GM19324 (cell line): Measurements from ENCODE around the gene TBRG4.
"Not testable (repeated sequence)": the region's sequence is repeated elsewhere in the genome, so short reads cannot be mapped to it uniquely, and the experiment has no call there.

Source experiments
- ATAC-seq: cut with Tn5 transposase; IDR thresholded peaks from one replicate; pipeline ENCODE4 v1.9.1; 2021; ENCODE audit warnings: mild to moderate bottlenecking, moderate library complexity; ENCODE audit not compliant: unreplicated experiment, low FRiP score

The TBRG4 gene

DNA sequence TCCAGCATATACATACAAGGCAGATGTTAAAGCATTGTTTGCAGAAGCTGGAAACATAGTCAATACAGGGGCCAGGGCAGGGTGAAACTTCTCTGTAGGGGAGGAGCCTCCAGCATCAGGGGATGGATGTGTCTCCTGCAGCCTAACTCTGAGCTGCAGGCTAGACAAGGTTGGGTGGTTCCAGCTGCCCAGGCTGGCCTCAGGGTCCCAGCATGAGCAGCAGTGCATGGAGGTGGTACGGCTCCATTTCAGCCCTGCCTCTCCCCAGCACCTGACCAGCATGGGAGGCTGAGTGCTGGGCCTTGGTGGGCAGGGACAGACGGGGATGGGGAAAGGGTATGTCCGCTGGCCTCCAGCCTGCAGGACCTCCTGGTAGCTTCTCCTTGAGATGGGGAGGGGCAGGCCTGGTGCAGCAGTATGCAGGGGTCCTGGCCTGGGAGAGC, 7.4 kb upstream of the TBRG4 start:
- no peak for ATAC-seq

DNA sequence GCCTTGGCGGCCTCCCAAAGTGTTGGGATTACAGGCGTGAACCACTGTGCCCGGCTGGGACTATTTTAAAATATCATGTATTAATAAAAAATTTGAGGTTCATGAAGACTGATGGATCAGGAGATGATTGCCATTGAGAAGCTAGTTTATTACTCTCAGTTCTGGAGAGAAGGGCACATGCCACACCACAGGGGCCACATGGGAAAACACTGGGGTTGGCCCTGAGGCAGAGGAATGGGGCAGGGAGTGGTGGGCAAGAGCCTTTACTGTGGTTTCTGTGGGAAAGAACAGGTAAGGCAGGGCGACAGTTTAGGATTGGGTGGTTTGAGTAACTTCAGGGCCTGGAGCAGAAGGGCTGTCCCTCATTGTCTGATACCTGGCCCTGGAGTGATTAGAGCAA, 6.8 kb upstream of the TBRG4 start:
- ATAC-seq: no peak

DNA sequence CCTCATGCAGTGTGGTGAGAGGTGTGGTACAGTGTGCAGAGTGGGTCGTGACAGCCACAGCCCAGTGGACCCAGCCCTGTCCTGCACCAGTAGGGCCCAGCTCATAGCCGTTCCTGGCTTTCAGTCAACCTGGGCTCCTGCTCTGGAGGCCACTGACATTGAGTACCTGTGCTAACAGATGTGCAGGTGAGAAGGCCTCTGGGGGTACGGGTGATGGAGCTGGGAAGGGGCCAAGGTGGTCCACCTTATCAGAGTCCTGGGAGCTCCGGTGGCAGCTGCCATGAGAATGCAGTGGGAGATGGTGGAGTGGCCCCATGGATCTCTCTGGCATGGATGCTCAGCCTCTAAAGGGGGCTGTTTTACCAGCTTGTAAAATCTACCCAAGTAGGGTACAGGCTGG, 6.1 kb upstream of the TBRG4 start:
- ATAC-seq: no peak

DNA sequence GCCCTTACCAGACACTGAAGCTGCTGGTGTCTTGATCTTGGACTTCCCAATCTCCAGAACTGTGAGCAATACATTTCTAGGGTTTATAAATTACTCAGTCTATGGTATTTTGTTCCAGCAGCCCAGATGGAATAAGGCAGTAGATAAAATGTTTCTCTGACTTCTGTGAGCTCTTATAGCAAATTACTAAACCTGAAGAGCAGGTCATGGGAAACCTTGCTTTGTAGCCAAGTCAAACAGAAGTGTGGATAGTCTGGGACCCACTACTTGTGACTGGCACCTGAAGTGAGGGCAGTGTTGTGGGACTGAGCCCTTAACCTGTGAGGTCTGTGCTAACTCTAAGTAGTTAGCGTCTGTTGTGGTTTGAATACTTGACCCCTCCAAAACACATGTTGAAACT, 4.6 kb upstream of the TBRG4 start:
- ATAC-seq: no peak

GRCh38 chr7:45114926-45115325, 3.4 kb upstream of the TBRG4 start:
- no peak for ATAC-seq

DNA sequence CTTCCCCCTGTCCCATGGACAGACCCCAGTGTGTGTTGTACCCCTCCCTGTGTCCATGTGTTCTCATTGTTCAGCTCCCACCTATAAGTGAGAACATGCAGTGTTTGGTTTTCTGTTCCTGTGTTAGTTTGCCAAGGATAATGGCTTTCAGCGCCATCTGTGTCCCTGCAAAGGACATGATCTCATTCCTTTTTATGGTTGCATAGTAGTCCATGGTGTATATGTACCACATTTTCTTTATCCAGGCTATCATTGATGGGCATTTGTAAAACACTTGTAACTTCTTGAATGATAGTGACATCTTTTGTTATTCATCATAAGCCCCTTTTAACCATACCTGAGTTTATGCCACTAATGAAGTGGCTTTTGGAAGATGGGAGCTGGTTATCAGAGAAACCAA, 2.8 kb upstream of the TBRG4 start:
- not testable (repeated sequence) for ATAC-seq

DNA sequence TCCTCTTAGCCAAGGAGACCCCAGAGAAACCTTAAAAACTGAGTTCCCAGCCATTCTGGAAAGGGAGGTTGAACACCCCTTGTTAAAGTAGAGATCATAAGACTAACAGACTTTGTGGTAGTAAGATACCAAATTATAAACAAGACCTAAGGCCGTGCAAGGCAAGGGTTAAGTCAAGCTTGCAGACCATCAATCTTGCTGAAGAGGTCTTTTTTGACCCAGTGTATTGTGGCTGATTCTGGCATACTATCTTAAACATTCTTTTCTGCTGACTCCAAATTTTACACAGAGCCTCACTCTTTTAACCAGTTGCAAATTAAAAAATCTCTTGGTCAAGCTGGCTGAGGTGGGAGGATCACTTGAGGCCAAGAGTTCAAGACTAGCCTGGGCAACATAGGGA, 1.2 kb upstream of the TBRG4 start:
- no peak for ATAC-seq

- ATAC-seq: no peak
These were observed 2.6 kb downstream of the TBRG4 start for GRCh38 chr7:45108863-45109262.

GRCh38 chr7:45107356-45107755, 4.1 kb downstream of the TBRG4 start:
- no peak for ATAC-seq

DNA sequence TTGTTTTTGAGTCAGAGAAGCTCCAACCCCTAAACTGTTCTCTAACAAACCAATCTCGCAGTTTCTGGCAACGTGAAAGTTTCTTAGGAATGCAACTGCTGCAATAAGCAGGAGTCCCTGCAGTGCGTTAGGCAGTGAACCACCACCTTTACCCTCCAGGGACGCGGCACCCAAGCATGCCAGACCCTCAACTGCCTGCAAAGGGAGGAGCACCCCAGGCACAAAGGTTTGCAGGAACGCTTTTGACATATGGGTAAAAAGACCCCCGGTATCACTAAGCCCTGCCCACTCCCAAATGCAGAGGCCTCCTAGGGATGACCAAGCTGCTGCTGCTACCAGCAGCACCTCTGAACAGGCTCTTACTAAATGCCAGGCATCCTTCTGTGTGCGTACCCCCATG, 4.7 kb downstream of the TBRG4 start:
- no peak for ATAC-seq

DNA sequence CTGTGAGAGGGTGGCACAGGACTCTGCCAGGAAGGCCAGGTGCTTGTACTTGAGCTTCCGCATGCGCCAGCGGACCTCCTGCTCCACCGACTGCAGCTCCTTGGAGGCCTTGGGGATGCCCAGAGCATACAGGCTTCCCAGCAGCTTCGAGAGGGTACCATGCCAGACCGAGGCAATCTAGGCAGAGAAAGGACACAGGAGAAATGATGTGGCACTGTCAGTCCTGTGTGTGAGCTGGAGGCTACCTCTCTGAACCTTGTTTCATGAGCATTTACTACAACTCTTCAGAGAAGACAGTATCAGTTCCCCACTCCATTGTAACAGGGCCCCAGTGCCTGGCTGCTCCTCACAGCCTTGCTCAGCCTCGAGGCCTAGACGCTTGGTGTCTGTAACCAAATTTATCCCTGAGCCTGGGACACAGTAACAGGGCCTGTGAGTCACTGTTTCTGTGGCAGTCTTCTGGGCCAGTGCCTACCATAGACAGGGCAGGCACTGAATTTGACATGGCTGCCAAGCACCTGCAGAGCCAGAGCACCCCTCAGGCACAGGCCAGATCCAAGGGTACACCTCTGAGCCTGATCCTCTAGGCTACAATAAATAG, 5.8 kb downstream of the TBRG4 start:
- ATAC-seq: no peak

DNA sequence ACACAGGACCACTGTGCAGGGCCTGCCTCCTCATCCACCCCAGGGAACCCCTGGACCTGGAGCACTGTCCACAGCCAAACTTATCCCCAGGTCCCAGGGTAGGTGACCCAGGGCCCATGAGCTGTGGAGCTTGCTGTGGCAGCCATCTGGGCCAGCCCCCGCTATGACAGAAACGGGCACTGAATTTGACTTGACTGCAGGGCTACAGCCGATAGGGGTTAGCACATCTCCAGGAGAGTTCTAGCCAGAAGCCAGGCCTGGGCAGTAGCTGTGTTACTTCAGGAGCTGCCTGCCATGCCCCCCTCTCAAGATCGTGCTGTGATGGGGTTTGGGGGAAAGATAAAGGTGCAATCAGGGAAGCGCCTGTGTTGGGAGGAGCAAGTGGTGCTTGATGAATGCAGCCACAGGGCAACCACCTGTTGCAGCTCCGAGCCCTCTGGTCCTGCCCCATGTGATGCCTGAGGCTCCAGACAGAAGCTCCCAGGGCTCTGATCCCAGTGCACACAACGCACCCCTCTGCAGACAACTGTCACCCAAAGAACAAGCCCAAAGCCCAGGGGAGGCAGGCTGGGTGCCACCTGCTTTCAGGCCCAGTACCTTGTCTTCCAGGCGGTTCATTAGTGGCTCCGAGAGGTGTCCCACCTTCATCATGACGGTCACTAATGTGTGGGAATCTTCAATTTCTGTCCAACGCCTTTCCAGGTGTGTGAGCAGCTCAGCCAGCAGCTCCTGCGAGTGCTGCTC, 6.5 kb downstream of the TBRG4 start:
- no peak for ATAC-seq

DNA sequence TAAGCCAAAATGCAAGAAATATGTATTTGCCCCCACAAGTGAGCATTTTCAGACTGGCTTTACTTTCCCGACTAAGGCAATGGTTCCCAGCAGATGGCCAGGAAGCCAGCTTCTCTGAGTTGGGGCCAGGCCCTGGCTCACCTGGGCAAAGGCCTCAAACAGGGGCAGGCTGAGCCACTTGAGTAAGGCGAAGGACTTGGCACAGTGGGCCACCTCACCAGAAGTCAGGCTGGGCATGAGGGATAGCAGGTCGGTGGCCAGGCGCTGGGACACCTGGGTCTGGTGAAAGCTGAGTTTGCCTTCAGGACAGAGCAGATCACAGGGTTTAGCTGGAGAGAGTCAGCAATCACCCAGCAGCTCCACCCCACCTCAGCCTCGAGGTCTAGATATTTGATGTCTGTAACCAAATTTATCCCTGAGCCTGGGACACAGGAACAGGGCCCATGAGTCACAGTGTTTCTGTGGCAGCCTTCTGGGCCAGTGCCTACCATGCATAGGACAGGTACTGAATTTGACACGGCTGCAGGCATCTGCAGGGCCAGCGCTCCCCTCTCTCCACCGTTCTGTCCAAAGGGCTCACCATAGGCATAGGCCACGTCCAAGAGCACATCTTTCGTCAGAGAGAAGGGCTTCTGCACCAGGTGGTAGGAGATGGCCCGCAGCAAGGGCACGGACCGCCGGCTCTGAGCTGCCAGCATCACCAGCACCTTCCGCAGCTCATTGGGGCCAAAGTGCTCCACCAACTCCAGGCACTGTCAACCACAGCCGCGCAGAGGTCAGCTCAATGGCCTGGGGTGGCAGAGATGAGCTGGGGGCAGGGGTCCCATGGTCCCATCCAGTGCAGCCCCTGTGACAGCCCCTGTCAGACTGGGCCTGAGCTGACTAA, 7.3 kb downstream of the TBRG4 start:
- no peak for ATAC-seq

DNA sequence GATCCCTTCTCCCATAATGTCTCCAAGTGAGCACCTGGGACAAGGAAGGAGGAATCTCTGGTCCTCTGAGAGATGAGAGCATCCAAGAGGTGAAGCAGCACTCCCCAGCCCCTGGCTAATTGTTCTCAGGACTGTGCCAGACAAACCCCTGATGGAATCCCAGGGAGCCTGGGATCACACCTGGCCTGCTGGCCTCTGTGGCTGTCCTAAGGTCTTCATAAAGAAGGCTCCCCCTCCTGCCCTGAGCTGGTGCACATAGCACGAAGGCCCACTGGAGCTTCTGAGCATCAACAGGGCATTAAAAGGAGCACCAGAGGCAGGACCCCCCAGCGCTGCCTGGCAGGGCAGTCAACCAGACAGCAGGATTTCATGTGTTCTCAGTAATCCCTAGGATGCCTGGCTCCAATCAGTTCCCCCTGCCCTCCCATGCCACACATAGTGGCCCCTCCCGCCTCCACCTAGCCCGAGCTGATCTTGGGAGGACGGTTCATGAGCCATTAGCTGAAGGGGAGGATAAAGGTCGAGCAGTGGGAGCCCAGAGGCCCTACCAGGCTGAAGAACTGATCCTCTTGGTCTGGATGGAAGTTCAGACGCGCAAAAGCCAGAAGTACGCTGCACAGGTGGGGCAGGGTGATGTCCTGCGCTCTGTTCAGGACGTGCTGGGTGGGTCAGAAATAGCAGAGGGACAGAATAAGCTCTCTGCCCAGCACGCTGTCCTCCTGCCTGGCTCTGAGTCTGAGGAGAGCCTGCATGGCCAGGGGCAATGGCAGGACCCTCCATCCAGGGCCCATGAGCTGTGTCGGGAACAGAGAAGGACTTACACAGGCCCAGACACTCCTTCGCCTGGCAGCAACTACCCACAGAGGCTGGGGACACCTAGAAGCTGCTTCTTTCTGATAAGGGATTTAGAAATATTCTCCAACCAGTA, 8.4 kb downstream of the TBRG4 start:
- no peak for ATAC-seq

DNA sequence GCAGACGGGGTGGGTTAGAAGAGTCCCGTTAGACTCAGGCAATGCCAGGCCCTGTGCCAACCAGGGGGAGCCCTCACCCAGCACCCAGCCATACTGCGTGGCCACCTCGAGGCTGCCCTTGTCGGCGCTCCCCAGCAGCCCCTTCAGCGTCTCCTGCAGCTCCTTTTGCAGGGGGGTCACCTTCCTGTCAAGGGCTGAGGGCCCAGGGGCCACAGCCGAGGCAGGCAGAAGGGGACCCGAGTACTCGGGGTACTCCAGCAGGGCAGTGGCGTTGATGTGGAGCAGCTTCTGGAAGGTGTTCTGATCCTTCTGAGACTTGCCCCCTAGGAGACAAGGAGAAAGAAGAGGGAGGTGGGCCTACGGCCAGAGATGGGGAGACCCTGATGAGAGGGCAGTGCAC, 9.7 kb downstream of the TBRG4 start:
- no peak for ATAC-seq

DNA sequence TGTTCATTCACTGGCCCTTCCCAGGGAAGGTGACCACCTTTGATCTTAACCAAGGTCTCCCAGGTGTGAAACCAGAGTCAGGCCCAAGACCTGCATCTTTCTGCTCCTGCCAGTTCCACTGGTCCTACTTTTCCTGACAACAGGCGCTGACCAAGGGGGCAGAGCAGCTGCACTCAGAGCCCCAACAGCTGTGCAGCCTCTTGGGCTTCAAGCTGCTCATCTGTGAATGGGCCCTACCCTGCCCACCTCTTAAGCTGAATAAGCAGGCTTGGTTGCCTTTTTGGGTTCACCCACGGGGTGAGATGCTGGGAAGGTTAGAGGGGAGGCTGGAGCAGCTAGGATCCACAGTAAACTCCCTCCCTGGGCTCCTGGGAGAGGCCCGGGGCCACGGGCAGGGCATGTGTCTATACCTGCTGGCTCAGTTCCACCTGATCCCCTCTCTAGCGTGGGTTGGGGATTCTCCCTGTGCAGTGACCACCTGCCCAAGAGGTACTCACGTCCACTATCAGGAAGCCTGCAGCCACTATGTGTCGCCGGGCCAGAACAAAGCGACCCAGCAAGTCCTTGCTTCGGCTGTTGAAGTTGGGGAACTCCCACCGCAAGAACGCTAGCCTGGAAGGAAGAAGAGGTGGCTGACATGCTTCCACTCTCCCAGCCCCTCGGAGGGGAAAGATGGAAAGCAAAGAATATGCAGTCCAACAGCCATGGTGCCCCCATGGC, 10.6 kb downstream of the TBRG4 start:
- ATAC-seq: no peak

DNA sequence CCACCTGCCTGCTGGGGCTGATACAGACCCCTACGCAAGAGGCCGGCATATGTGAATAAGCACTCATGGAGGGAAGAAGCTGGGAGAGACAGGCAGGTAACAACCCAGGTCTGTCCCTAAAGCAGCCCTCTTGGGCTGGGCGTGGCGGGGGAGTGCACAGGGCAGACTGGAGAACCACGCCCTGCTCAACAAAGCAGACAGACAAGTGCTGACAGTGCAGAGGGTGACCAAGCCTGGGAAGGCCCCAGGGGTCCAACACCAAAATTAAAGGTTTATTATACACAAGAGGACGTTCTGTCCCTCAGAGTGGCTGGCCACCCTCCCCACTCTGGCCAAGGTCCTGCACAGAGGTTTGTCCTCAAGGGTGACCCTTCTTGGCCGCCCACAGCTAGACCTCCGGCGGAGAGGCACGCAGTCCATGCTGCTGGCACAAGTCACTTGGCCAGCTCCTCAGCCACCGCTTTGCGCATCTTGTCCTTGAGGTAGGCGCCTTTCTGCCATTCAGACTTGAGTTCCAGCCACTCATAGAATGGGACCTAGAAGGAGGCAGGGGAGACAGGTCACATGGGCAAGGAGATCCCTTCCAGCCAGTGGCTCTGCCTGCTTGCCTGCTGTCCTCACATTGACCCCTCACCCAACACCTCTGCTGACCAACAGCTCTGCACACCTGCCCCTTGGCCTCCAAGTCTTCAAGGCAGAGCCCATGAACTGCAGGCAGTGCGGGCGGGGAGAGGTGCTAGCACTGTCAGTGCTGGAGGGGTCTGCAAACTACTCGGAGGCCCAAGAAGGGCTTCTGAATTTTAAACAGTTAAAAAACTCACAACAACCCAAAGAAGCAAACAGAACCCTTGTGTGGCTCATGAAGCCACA, 11.4 kb downstream of the TBRG4 start:
- ATAC-seq: no peak

DNA sequence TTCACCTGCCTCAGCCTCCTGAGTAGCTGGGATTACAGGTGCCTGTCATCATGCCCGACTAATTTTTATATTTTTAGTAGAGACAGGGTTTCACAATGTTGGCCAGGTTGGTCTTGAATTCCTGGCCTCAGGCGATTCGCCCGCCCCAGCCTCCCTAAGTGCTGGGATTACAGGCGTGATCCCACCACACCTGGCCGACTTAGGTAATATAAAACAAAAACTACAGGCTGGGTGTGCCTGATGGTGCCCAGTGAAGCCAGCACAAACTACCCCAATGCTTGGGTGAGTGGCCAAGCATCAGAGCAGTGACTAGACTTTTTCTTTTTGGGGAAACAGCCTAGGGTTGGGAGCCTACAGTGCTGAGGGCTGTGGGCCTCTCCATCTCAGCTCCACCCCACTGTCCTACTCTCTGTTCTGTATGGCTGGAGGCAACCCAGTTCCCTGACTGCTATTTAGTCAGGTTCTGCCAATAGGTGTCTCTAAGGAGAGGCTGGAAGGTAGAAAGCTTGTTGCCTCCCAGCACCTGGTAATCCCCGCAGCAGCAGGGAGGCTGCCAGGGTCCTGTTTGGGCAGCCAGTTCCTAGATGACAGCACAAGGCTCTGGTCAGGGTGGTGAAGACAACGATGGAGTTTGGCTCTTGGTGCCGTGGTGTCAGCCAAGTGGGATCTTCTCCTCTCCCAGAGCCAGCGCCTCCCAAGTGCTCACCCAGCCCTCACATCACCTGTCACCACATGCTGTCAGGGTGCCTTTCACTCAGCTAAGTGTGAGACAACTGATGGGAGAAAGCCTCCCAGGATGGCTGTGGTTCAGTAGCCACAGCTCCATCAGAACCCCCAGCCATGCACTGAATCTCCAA, 12.3 kb downstream of the TBRG4 start:
- no peak for ATAC-seq
